HPDE6-E6E7 (cell line): ENCODE measurements around the gene KEL.

Source experiments
- DNase-seq: peaks from one replicate; pipeline ENCODE4 v3.0.0; 2011; ENCODE audit warnings: missing footprints; ENCODE audit errors: extremely low spot score

The KEL gene

GRCh38 chr7:142962991-142963390, 828 bp upstream of the KEL start:
- DNase-seq = no peak

DNA sequence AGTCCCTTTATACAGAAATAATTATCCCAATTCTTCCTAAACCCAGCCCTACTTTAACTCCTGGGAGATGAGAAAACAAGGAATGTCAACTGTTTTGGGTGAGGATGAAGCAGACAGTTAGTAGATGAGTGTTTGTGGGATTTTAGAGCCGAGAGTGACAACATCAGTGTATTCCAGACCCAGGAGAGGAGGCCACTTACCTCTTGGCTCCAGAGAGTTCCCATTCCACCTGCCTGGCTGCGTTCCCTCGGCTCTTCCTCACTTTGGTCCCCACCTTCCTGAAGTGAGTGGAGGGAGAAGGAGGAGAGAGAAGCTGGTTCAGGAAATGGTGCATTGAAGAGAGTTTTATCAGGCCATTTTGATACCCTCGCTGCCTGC, 579 bp downstream of the KEL start:
- DNase-seq = no peak

DNA sequence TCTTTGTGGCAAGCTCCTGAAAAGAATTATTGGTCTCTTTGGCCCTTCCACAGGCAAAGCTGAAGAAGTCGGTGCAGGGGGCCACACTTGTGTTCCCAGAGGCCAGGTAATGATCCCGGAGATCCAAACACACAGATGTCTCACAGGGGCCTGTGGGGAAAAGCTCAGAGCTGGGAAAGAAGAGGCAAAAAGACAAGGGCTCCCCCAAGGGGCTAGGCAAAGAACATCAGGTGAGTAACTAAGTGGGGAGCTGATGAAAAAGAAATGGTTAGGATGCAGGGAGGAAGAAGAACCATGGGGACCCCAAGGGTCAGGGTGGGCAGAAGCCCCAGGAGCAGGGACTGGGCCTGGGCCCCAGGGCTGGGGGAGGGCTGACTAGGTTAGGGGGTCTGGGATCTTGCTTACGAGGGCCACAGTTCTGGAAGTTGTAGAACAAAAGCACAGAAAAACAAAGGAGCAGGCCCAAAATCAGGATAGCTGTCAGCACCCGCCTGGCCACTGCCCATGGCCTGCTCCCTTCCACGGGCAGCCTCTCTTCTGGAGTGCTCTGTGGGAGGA, 1.1 kb downstream of the KEL start:
- DNase-seq = no peak

DNA sequence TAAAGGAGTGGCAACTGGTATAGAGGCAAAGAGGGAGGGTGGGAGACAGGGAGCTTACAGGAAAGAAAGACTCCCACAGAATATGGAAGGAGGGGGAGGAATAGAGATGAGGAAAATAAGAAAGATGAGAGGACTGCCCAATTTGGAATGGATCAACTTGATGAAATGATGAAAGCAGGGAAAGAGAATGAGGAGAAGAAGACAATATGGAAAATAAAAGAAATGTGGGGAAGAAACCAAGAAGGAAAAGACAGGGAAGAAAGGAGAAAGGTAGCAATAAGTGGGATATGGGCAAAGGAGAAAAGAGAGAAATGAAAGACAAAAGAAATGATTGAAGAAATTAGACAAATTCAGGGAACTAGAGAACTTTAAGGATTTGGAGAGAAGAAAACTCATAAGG, 3.0 kb downstream of the KEL start:
- no peak for DNase-seq

DNA sequence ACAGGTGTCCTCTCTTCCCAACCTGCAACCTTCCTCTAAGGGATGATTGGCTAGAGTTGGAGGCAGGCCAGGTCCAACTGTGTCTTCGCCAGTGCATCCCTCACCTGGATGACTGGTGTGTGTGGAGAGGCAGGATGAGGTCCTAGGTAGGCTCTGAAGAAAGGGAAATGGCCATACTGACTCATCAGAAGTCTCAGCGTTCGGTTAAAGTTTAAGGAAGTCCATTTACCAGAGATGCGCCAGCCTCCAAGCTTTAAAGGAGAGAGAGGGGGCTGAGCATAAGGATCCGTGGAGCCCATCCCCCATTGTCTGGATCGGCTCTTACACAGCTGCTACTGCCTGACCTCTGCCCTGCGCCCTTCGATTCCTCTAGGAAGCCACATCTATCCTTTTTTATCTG, 4.4 kb downstream of the KEL start:
- DNase-seq = no peak

DNA sequence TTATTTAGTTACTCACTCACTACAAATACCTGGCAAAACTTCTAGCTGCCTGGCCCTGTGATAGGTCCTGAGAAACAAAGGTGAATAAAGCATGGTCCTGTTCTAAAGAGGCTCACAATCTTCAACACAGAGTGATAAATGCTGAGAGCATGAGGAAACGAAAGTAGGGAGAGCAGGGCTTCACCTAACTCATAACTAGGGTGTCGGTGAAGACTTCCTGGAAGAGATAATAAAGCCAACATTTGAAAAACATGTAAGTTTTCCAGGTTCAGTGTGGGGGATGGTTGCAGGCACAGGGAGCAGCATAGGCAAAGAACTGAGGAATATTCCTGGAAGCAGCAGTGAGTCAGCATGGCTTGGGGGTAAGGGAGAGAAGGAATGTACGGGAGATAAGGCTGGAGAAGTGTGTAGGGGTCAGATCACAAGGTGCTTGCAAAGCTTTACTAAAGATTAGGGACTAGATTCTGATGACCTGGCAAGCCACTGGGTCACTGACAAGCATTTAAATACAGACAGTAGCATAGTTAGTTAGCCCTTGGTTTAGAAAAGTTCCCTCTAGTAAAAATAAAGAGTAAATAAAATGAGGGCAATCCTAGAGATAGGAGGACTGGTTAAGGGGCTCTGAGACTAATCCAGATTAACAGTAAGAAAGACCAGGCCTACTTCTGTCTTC, 5.1 kb downstream of the KEL start:
- no peak for DNase-seq

DNA sequence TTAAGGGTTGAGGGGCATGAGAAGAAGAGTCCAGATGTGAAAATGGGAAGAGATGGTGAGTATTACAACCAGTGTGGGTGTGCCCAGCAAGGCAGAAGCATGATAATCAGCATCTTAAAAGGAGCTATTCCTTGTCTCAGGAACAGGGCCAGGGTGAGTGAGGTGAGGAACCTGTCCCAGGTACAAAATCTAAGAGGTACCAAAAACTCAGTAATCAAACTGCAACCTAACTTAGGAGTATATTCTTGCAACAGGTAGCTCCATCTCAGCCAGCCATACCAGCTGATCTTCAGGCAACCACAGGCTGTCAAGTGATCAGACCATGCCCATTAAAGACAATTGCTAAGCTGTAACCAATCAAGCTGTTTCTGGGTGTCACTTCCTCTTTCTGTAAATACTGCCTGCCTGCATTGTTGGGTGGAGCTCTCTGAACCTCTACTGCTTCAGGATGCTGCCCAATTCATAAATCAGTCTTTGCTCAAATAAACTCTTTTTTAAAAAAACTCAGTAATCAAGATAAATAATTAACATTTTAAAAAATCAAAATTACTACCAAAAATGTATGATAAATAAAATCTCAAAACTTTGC, 7.4 kb downstream of the KEL start:
- DNase-seq = no peak

DNA sequence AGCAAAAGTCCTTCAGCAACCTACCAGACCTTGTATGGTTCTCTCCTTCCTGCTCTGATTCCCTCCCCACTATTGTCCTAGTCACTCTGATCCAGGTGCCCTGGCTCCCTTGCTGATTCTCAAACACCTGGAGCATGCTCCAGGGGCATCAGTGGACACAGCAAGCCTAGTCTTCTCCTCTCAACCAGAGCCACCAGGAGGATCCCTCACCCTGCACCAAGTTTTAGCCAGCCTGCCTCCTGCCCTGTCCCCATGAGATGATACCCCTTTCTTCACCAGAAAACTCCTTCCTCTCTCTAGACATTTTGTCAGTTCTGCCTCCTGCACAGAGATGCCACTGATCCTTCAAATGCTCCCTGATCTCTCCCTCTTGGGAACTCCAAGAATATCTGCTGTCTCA, 11.9 kb downstream of the KEL start:
- DNase-seq = no peak

- DNase-seq = no peak
These were observed 13.6 kb downstream of the KEL start for GRCh38 chr7:142948603-142949002.

DNA sequence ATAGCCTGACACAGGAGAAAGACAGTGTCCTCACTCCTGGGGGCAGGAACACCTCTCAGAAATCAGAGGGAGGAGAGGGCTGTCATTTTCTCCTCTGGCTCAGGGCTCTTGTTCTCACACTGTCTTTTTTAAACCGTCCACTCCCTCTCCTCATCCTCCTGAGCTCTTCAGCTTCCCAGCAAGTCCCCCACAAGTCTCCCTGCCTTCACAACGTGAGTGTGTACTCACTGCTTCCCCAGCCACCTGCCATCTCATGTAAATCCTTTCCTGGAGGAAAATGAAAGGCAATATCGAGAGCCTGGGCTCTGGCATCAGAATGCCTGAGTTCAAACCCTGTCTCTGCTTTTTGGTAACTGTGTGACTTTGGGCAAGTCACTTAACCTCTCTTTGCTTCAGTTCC, 17.2 kb downstream of the KEL start:
- DNase-seq = no peak

- no peak for DNase-seq
These were observed 18.4 kb downstream of the KEL start for GRCh38 chr7:142943706-142944268.

DNA sequence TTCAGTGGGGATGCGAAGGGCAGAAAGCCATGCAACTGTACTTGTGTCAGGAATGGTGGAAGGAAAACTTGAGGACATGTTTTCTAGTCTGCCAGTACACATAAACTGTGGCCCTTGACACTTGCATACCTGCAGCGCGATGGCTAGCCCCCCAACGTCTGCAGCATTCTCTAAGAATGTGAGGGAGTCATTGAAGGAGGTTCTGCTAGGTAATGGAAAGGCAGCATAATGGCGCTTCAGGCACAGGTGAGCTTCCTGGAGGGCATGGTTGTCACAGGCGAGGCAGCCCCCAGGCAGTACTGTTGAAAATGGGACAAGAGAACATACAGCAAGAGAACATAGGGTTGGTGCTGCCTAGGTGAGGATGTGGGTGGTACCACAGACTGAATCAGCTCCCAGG, 19.4 kb downstream of the KEL start:
- no peak for DNase-seq

DNA sequence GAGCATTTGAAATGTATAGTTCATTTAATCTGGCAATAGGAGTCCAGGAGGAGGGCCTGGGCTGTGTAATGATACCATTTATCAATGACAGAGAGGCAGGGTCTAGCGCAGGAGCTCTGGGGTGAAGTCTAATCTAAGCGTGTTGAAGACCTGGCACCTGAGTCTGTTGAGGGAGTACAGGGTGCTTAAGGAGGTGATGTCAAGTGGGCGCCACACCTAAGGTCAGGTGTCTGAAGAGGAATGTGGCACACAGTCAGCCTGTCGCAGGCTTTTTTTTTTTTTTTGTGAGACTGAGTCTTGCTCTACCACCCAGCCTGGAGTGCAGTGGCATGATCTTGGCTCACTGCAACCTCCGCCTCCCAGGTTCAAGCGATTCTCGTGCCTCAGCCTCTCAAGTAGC, 20.6 kb downstream of the KEL start:
- DNase-seq = no peak

GRCh38 chr7:142940966-142941535, 21.1 kb downstream of the KEL start:
- DNase-seq = no peak

DNA sequence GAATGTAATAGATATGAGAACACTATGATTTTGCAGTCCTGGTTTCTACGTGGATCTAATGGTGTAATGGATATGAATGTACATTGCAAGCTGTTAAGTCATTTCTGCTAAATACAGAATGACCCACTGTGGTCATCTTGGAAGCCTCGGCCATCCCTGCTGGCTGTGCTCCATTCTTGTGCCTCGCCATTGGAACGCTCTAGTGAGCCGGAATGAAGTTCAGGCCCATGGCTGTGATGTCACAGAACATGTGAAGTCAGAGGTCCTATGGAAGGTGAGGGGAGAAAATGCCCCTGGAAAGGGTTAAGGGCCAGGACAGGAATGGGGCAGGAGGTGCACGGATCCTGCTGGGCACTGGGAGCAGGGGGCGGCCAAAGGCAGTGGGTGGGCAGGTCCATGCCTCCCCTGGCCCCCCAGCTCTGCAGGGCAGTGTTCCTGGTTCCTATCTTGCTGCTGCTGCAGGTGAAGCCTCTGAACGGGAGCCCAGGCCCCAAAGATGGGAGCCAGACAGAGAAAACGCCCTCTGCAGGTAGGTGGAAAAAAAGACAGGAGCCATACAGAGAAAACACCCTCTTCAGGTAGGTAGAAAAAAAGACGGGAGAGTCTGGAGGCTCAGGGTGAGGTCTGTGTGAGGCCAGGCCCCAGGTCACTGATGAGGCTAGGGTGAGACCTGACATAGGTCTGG, 22.8 kb downstream of the KEL start, which contains the start of gene LLCFC1:
Gene LLCFC1, plus strand, starts transcription at position 259 of the 685 bp plus-strand sequence. Its CDS starts 138 bp downstream, at position 397.
- no peak for DNase-seq

GRCh38 chr7:142938611-142939010, 23.6 kb downstream of the KEL start:
- DNase-seq = no peak

- DNase-seq = no peak
These were observed 26.1 kb downstream of the KEL start for GRCh38 chr7:142935941-142936565.

DNA sequence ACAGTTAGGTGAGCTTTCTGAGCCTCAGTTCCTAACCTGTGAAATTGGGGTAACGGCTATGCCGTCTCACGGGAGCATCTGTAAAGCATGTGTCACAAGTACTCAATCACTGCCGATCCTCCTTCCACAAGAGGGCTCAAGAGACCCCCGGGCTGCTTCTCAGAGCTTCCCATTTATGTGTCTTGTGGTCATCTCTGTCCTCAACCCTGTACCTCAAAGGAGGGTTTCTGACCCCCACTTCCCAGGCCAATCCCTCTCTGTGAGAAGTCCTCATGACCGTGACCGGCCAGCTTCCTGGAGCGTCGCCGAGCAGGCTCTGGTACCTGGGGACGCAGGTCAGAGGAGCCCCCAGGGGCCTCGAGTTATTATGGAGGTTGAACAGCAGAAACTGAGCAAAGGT, 28.1 kb downstream of the KEL start:
- no peak for DNase-seq

- no peak for DNase-seq
These were observed 28.5 kb downstream of the KEL start, which contains the start of gene TRPV5 for GRCh38 chr7:142933624-142934023. TRPV5 (minus strand) TSS chr7:142933746; CDS start chr7:142933459, 287 bp downstream.

GRCh38 chr7:142933092-142933475, 29.1 kb downstream of the KEL start:
- no peak for DNase-seq

DNA sequence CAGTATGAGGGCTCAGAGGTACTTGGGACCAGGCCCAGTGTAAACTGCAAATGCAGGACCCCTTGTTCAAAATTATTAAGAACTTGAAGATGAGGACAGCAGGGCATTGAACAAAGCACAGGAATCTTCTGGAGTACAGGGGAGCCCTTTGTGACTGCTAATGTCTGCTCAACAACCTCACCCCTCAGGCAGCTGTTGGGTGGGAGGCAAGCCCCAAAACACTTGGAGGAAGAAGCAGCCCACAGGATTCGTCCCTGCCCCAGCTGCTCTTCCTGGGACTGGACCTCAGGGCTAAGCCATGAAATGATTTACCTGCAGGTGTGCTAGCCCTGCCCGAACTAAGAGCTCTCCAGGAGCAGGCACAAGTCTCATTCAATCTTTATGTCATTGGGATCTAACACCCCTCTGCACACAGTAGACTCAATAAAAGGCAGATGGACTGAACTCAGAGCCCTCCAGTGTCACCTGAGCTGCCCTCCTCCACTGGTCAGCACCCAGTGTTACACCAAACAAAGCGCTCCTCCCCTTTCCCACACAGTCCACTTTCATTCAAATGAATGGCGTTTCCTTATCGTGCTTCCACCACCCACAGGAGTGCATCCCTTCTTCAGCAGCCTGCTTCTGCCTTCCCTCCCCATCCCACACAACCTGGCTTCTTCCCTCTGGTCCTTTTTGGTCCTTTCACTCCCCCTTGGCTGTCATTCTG, 29.6 kb downstream of the KEL start:
- DNase-seq = no peak
